Suprapubic skin (tissue), 4 donors: ENCODE results near the gene ZNF532. TPM values are rescaled to one million over a fixed set of nuclear protein-coding genes. Genes with fewer than 3 reads are reported as not detected.

ENCODE experiments used
- DNase-seq, 2 donors: peaks; one replicate each; pipeline ENCODE4 v3.0.0-alpha.2; 2019; ENCODE audit warnings: low spot score in 2 of 2
- H3K27ac ChIP-seq: fragments of 200-600 bp; sonication (generic); one replicate; pipeline ENCODE4 v1.5.1; 2019
- H3K27me3 ChIP-seq: fragments of 200-600 bp; sonication (generic); one replicate; pipeline ENCODE4 v1.5.1; 2019
- H3K36me3 ChIP-seq: fragments of 200-600 bp; sonication (generic); one replicate; pipeline ENCODE4 v1.5.1; 2019
- H3K4me1 ChIP-seq: fragments of 200-600 bp; sonication (generic); one replicate; pipeline ENCODE4 v1.5.1; 2019
- H3K4me3 ChIP-seq: fragments of 200-600 bp; sonication (generic); one replicate; pipeline ENCODE4 v1.5.1; 2019; ENCODE audit warnings: mild to moderate bottlenecking
- H3K9me3 ChIP-seq: fragments of 200-600 bp; sonication (generic); one replicate; pipeline ENCODE4 v1.5.1; 2019
- EP300 ChIP-seq: sonication (generic); formaldehyde crosslinking; IDR thresholded peaks from one replicate; pipeline ENCODE4 v1.6.1; 2017; ENCODE audit warnings: antibody characterized with exemption
- POLR2A ChIP-seq, 2 donors: fragments of 450-650 bp; IDR thresholded peaks; one replicate each; pipeline ENCODE4 v1.6.1; 2017; ENCODE audit warnings: antibody characterized with exemption in 2 of 2, mild to moderate bottlenecking in 2 of 2, moderate library complexity in 2 of 2
- POLR2AphosphoS5 ChIP-seq, 3 donors: sonication (generic); formaldehyde crosslinking; IDR thresholded peaks; one replicate each; pipeline ENCODE4 v1.6.1; 2017; ENCODE audit warnings: antibody characterized with exemption in 3 of 3
- WGBS: methylation state at CpG from one replicate; pipeline ENCODE4 v1.1.5; 2018; 5-methylcytosine and 5-hydroxymethylcytosine counted together
- total RNA-seq, 4 donors: library from RNA; depleted of rRNA; stranded (reverse); fragments of >200 nt; gene quantifications; one replicate each; pipeline ENCODE4 v1.1.0, GENCODE V29; 2016
- TF ChIP-seq, protein P1 (sequence below), 2 donors: fragments of 200-600 bp in 1 of 2; fragments of 450-650 bp in 1 of 2; sonication (generic) in 1 of 2; IDR thresholded peaks; one replicate each; pipeline ENCODE4 v1.5.1; 2016 to 2019; ENCODE audit warnings: antibody characterized with exemption in 2 of 2, mild to moderate bottlenecking in 1 of 2, moderate library complexity in 1 of 2

Gene ZNF532
- total RNA-seq, 4 donors from 2014 or later, result 31.1 to 58.5 (median 51.7) TPM

DNA sequence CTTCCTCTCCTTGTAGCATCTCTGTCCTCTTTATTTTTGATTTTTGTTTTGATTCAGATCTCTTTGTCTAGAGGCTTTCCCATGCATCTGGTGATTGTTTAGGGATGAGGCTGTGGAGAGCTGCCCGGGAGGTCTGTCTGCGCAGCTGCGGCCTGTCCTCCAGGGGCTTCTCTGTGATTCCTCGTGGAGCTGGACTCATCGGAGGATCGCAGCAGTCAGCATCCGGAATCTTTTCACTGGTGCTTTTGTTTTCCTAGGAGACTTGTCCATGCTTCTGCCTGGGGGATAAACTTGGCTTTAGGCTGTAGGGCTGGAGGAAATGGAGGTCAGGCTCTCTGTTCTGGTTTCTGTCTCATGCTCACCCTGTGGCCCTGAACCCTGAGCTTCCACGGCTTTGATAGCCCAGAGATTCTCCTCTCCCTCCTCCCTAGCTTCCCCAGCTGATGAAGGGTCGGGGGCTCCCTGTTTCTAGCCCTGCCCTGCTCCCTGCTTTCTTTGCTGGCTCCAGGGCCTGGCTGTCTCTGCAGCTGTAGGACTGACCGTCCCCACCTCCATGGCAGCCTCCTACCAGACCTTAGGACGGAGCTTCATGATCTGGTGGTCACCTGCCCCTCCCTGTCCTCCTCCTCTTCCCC lies 35.5 kb downstream of the ZNF532 start:
- Histone ChIP-seq H3K9me3 (no peaks in the 10 kb centered on the region), H3K4me3 (no peak overlapping the region), H3K27ac (no peak overlapping the region), H3K27me3 (no peaks in the 10 kb centered on the region), H3K4me1 (peaks cover 8% of the 10 kb centered on the region), H3K36me3 (peaks cover 22% of the 10 kb centered on the region)
- TF ChIP-seq, protein P1, sequence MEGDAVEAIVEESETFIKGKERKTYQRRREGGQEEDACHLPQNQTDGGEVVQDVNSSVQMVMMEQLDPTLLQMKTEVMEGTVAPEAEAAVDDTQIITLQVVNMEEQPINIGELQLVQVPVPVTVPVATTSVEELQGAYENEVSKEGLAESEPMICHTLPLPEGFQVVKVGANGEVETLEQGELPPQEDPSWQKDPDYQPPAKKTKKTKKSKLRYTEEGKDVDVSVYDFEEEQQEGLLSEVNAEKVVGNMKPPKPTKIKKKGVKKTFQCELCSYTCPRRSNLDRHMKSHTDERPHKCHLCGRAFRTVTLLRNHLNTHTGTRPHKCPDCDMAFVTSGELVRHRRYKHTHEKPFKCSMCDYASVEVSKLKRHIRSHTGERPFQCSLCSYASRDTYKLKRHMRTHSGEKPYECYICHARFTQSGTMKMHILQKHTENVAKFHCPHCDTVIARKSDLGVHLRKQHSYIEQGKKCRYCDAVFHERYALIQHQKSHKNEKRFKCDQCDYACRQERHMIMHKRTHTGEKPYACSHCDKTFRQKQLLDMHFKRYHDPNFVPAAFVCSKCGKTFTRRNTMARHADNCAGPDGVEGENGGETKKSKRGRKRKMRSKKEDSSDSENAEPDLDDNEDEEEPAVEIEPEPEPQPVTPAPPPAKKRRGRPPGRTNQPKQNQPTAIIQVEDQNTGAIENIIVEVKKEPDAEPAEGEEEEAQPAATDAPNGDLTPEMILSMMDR (IDR thresholded peaks at IDR 0.05), result no peak
- no peak for TF ChIP-seq EP300
- no peak for TF ChIP-seq POLR2A (IDR thresholded peaks at IDR 0.05)
- TF ChIP-seq POLR2AphosphoS5 (IDR thresholded peaks at IDR 0.05), result no peak
- 68% methylated on average over 11 of the region's 11 CpGs for WGBS
- DNase-seq, result no peak

DNA sequence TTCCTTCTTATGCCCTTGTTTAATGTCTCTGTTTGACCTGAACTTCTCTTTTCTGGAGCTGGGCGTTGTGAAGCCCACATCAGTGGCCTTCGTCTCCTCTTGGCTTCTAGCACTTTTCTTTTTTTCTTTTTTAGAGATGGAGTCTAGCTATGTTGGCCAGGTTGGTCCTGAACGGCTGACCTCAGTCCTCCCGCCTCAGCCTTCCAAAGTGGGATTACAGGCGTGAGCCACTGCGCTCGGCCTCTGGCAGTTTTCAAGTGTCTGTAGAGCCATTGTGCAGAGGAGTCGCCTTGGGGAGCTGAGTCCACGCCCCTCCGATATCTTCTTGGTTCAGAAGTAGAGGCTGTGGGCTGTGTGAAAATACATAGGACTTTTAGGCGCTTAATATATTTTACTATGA lies 36.5 kb downstream of the ZNF532 start:
- WGBS, result over 99% methylated on average over 11 of the region's 11 CpGs
- Histone ChIP-seq H3K4me3 (no peak overlapping the region), H3K4me1 (peaks cover 8% of the 10 kb centered on the region), H3K27ac (no peak overlapping the region), H3K27me3 (no peaks in the 10 kb centered on the region), H3K36me3 (peaks cover 22% of the 10 kb centered on the region), H3K9me3 (no peaks in the 10 kb centered on the region)
- DNase-seq, result no peak
- TF ChIP-seq EP300 (no peak), POLR2A (IDR thresholded peaks at IDR 0.05) (no peak), POLR2AphosphoS5 (IDR thresholded peaks at IDR 0.05) (no peak)
- TF ChIP-seq, protein P1 (IDR thresholded peaks at IDR 0.05), result no peak

DNA sequence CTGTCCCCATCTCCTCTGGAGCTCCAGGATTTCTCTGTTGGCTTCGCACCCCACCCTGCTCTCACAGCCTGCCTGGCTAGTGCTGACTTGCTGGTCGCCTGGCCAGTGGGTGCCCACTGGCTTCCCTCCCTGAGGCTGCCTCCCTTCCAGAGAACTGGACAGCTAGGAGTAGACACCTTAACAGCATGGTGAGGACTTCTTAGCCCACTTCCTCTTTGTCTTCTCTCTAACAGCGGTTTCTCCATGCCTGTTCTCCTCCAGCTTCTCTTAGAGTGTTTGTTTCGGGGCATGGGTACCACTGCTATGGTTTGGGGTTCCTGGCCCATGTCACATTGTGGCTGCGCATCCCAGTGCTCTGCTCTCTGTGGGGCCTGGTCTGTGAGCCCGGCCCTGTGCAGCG lies 37.1 kb downstream of the ZNF532 start:
- H3K36me3 ChIP-seq, result peaks cover 22% of the 10 kb centered on the region
- DNase-seq, result no peak
- H3K4me1 ChIP-seq, result peaks cover 2% of the 10 kb centered on the region
- H3K9me3 ChIP-seq, result no peaks in the 10 kb centered on the region
- 93% methylated on average over 7 of the region's 7 CpGs for WGBS
- no peaks in the 10 kb centered on the region for H3K27me3 ChIP-seq
- no peak overlapping the region for H3K4me3 ChIP-seq
- no peak overlapping the region for H3K27ac ChIP-seq
- no peak for TF ChIP-seq EP300
- TF ChIP-seq POLR2A (IDR thresholded peaks at IDR 0.05), result no peak

DNA sequence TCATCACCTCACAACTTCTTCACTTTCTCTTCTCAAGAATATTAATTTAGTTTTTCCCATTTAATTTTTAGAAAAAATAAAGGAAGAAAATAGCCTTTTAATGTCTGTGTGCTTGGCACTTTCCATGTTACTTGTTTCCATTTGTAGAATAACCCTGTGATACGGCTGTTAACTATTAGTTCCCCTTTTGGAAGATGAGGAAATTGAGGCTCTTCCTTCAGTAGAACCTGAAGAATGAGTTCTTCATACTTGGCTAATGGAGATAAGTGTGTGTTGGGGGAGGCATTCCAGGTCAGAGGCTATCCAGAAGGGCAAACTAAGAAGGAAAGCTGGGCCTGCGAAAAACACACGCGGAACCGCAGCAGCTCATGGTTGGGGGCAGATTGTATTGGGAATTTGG lies 38.3 kb downstream of the ZNF532 start:
- no peak for TF ChIP-seq POLR2AphosphoS5 (IDR thresholded peaks at IDR 0.05)
- no peak for TF ChIP-seq POLR2A (IDR thresholded peaks at IDR 0.05)
- no peak for TF ChIP-seq EP300
- TF ChIP-seq, protein P1 (IDR thresholded peaks at IDR 0.05), result no peak
- WGBS, result 93% methylated on average over 5 of the region's 5 CpGs
- H3K27ac ChIP-seq, result no peak overlapping the region
- no peaks in the 10 kb centered on the region for H3K9me3 ChIP-seq
- peaks cover 1% of the 10 kb centered on the region for H3K4me1 ChIP-seq
- DNase-seq, result no peak
- peaks cover 22% of the 10 kb centered on the region for H3K36me3 ChIP-seq
- no peaks in the 10 kb centered on the region for H3K27me3 ChIP-seq
- H3K4me3 ChIP-seq, result no peak overlapping the region

DNA sequence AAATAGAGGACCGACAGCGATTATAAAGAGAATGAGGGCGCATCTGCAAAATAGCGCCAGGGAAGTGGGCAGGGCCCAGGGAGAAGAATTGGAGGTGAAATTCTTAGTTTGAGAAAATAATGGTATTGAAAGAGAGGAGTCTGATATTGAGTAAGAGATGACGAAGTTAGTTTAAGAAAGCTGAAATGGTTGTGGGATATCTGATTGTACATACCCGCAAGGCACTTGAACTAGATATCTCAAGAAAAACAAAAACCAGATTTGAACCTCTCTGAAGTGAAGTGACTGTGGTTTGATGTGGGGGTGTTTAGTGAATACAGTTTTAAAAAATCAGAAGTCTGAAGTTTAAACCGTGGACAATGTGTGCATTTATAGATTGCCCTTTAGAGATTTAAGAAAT lies 38.9 kb downstream of the ZNF532 start:
- 93% methylated on average over 7 of the region's 7 CpGs for WGBS
- no peak overlapping the region for H3K4me3 ChIP-seq
- H3K4me1 ChIP-seq, result no peaks in the 10 kb centered on the region
- no peak for TF ChIP-seq POLR2A (IDR thresholded peaks at IDR 0.05)
- no peak for TF ChIP-seq EP300
- no peak for TF ChIP-seq POLR2AphosphoS5 (IDR thresholded peaks at IDR 0.05)
- TF ChIP-seq, protein P1 (IDR thresholded peaks at IDR 0.05), result no peak
- H3K27me3 ChIP-seq, result no peaks in the 10 kb centered on the region
- peaks cover 17% of the 10 kb centered on the region for H3K36me3 ChIP-seq
- DNase-seq, result no peak
- H3K27ac ChIP-seq, result no peak overlapping the region
- no peaks in the 10 kb centered on the region for H3K9me3 ChIP-seq
